H1 (cell line): ENCODE results near the gene RIPOR3. TPM values are rescaled to one million over a fixed set of nuclear protein-coding genes. Genes with fewer than 3 reads are reported as not detected.

Source experiments
- CTCF ChIA-PET: fragments of 300-600 bp; sonication (Branson Sonifier 250); formaldehyde crosslinking; loops from one replicate; lab custom pipeline; 2021; ENCODE audit not compliant: partially characterized antibody; lab: Charles Lee
- POLR2A ChIA-PET: fragments of 300-600 bp; sonication (Branson Sonifier 250); formaldehyde crosslinking; loops from one replicate; lab custom pipeline; 2021; ENCODE audit warnings: inconsistent platforms; ENCODE audit not compliant: partially characterized antibody; lab: Charles Lee
- DNase-seq, 2 experiments: peaks; one replicate each; pipeline versions ENCODE4 v3.0.0 to v3.0.0-alpha.2; 2010 to 2022; ENCODE audit warnings: low spot score in 2 of 2, low read depth in 1 of 2, mixed read lengths in 1 of 2
- FAIRE-seq: peaks from 2 replicates; lab custom pipeline; 2011; peaks lifted over from hg19 to GRCh38; lab: Jason Lieb, UNC
- H2AFZ ChIP-seq: 2 replicates; pipeline ENCODE4 v1.8.1; 2012; ENCODE audit warnings: low read length, inconsistent platforms
- H2AK5ac ChIP-seq: 2 replicates; pipeline ENCODE4 v1.6.1; 2013; ENCODE audit warnings: low read depth, low read length
- H2BK120ac ChIP-seq: replicated peaks from 2 replicates; pipeline ENCODE3; 2013; ENCODE audit warnings: low read depth, low read length, inconsistent platforms
- H2BK12ac ChIP-seq: 2 replicates; pipeline ENCODE4 v1.6.1; 2013; ENCODE audit warnings: low read depth, low read length
- H2BK15ac ChIP-seq: 2 replicates; pipeline ENCODE4 v1.6.1; 2013; ENCODE audit warnings: low read length
- H2BK20ac ChIP-seq: 2 replicates; pipeline ENCODE4 v1.6.1; 2013; ENCODE audit warnings: low read length
- H2BK5ac ChIP-seq: 2 replicates; pipeline ENCODE4 v1.6.1; 2013; ENCODE audit warnings: low read depth, low read length
- H3K14ac ChIP-seq: 2 replicates; pipeline ENCODE4 v1.6.1; 2013; ENCODE audit warnings: inconsistent platforms; ENCODE audit not compliant: insufficient read length
- H3K18ac ChIP-seq: 2 replicates; pipeline ENCODE4 v1.6.1; 2013; ENCODE audit warnings: low read length; ENCODE audit errors: extremely low read depth
- H3K23ac ChIP-seq: 2 replicates; pipeline ENCODE4 v1.6.1; 2013; ENCODE audit warnings: inconsistent platforms; ENCODE audit not compliant: insufficient read length
- H3K23me2 ChIP-seq: 2 replicates; pipeline ENCODE4 v1.6.1; 2013; ENCODE audit warnings: low read depth, low read length
- H3K27ac ChIP-seq: 2 replicates; pipeline ENCODE4 v1.6.1; 2011; ENCODE audit warnings: low read depth, low read length, inconsistent platforms
- H3K27me3 ChIP-seq, 4 experiments: replicated peaks in 1 of 4; 1 replicate in 1 of 4; 2 replicates in 3 of 4; pipeline versions ENCODE4 v1.6.1 to v1.8.1; 2011 to 2013; ENCODE audit warnings: low read length in 3 of 4, mild to moderate bottlenecking in 3 of 4, inconsistent platforms in 2 of 4, mixed read lengths in 2 of 4, moderate library complexity in 1 of 4; ENCODE audit not compliant: control insufficient read depth in 3 of 4, insufficient read depth in 3 of 4; ENCODE audit errors: extremely low read depth in 1 of 4
- H3K36me3 ChIP-seq, 4 experiments: 2 replicates each; pipeline versions ENCODE4 v1.6.1 to v1.8.1; 2011 to 2013; ENCODE audit warnings: mild to moderate bottlenecking in 4 of 4, low read length in 3 of 4, moderate library complexity in 2 of 4, control low read depth in 1 of 4, inconsistent platforms in 1 of 4; ENCODE audit not compliant: insufficient read depth in 4 of 4, control insufficient read depth in 2 of 4
- H3K4ac ChIP-seq: replicated peaks from 2 replicates; pipeline ENCODE3; 2013; ENCODE audit warnings: low read length, low read depth, mixed read lengths, inconsistent platforms; ENCODE audit not compliant: insufficient read length
- H3K4me1 ChIP-seq, 4 experiments: replicated peaks in 1 of 4; 1 replicate in 1 of 4; 2 replicates in 3 of 4; pipeline versions ENCODE4 v1.6.1 to v1.8.1; 2011 to 2013; ENCODE audit warnings: low read length in 3 of 4, inconsistent platforms in 2 of 4, mixed read lengths in 1 of 4; ENCODE audit not compliant: insufficient read depth in 4 of 4, control insufficient read depth in 3 of 4
- H3K4me2 ChIP-seq, 2 experiments: 2 replicates each; pipeline versions ENCODE4 v1.6.1 to v1.8.1; 2011 to 2013; ENCODE audit warnings: low read depth in 2 of 2, low read length in 2 of 2, control low read depth in 1 of 2, inconsistent platforms in 1 of 2, mild to moderate bottlenecking in 1 of 2; ENCODE audit not compliant: insufficient read depth in 1 of 2
- H3K4me3 ChIP-seq, 4 experiments: fragments of 200-600, 300-600 bp in 1 of 4; sonication (generic), shearing (Covaris generic), sonication (Bioruptor Twin) in 1 of 4; 2 replicates each; pipeline versions ENCODE4 v1.5.1 to v1.8.1; 2011 to 2016; ENCODE audit warnings: low read length in 4 of 4, low read depth in 3 of 4, control low read depth in 2 of 4, inconsistent platforms in 2 of 4, mild to moderate bottlenecking in 2 of 4, mixed read lengths in 1 of 4, moderate library complexity in 1 of 4; ENCODE audit not compliant: insufficient read depth in 2 of 4; ENCODE audit errors: extremely low read depth in 1 of 4
- H3K56ac ChIP-seq: replicated peaks from 2 replicates; pipeline ENCODE3; 2013; ENCODE audit warnings: low read depth, mild to moderate bottlenecking, mixed read lengths, low read length, inconsistent platforms; ENCODE audit not compliant: insufficient read length
- H3K79me1 ChIP-seq: 2 replicates; pipeline ENCODE4 v1.6.1; 2013; ENCODE audit warnings: low read depth, low read length, control low read depth
- H3K79me2 ChIP-seq, 2 experiments: 2 replicates each; pipeline versions ENCODE4 v1.6.1 to v1.8.1; 2012 to 2013; ENCODE audit warnings: low read length in 2 of 2, mild to moderate bottlenecking in 2 of 2, inconsistent platforms in 1 of 2; ENCODE audit not compliant: insufficient read depth in 2 of 2, control insufficient read depth in 1 of 2
- H3K9ac ChIP-seq, 4 experiments: replicated peaks in 1 of 4; 1 replicate in 1 of 4; 2 replicates in 3 of 4; pipeline versions ENCODE4 v1.6.1 to v1.8.1; 2011 to 2013; ENCODE audit warnings: low read depth in 3 of 4, low read length in 3 of 4, control low read depth in 2 of 4, mild to moderate bottlenecking in 2 of 4, moderate library complexity in 2 of 4, inconsistent platforms in 1 of 4; ENCODE audit errors: extremely low read depth in 1 of 4
- H3K9me3 ChIP-seq, 2 experiments: 2 replicates each; pipeline versions ENCODE4 v1.6.1 to v1.8.1; 2012 to 2013; ENCODE audit warnings: mild to moderate bottlenecking in 2 of 2, moderate library complexity in 2 of 2, control low read depth in 1 of 2, inconsistent platforms in 1 of 2, low read depth in 1 of 2, low read length in 1 of 2, mixed read lengths in 1 of 2; ENCODE audit not compliant: insufficient read depth in 2 of 2
- H4K20me1 ChIP-seq, 2 experiments: replicated peaks in 1 of 2; 2 replicates each; pipeline versions ENCODE3 to v1.8.1; 2011 to 2013; ENCODE audit warnings: inconsistent platforms in 2 of 2, low read length in 2 of 2, mild to moderate bottlenecking in 1 of 2; ENCODE audit not compliant: insufficient read depth in 2 of 2, control insufficient read depth in 1 of 2
- H4K5ac ChIP-seq: 2 replicates; pipeline ENCODE4 v1.6.1; 2013; ENCODE audit warnings: low read length, low read depth, mixed read lengths, inconsistent platforms; ENCODE audit not compliant: insufficient read length
- H4K8ac ChIP-seq: 2 replicates; pipeline ENCODE4 v1.8.0; 2013; ENCODE audit warnings: mild to moderate bottlenecking, moderate library complexity, low read length, inconsistent platforms; ENCODE audit not compliant: insufficient read depth; ENCODE audit errors: extremely low read depth
- H4K91ac ChIP-seq: replicated peaks from 2 replicates; pipeline ENCODE3; 2013; ENCODE audit warnings: low read length, mixed read lengths, inconsistent platforms; ENCODE audit not compliant: insufficient read length
- NRF1 ChIP-seq: IDR thresholded peaks from 2 replicates; pipeline ENCODE4 v1.6.1; 2011; ENCODE audit warnings: mild to moderate bottlenecking, low read depth, low read length, improper control_type of control experiment
- SP1 ChIP-seq: IDR thresholded peaks from 2 replicates; pipeline ENCODE4 v1.6.1; 2011; ENCODE audit warnings: low read depth, low read length
- WGBS, 2 experiments: shearing (Covaris generic) in 1 of 2; methylation state at CpG; one replicate each; pipeline versions ENCODE4 v1.1.6 to v1.1.7; 2013 to 2015; ENCODE audit warnings: low lambda C conversion rate in 2 of 2, mixed read lengths in 2 of 2, inconsistent platforms in 1 of 2, low coverage in 1 of 2, missing lambda C conversion rate in 1 of 2; ENCODE audit not compliant: insufficient replicate concordance in 2 of 2, insufficient coverage in 1 of 2, insufficient read length in 1 of 2; ENCODE audit errors: extremely low coverage in 1 of 2, missing lambda C conversion rate in 1 of 2; 5-methylcytosine and 5-hydroxymethylcytosine counted together
- polyA plus RNA-seq, 7 experiments: library from polyadenylated mRNA; depleted of rRNA in 3 of 7; stranded (reverse) in 5 of 7; unstranded in 2 of 7; fragments of >200 nt in 5 of 7; fragments of 200-250 nt in 2 of 7; gene quantifications; 1 replicate in 5 of 7; 2 replicates in 1 of 7; 4 replicates in 1 of 7; pipeline versions ENCODE4 v1.2.1 to v1.2.3, GENCODE V29; 2011 to 2013; ENCODE audit warnings: missing spikeins in 2 of 7, mixed read lengths in 2 of 7
- total RNA-seq: library from RNA; stranded (reverse); fragmentation: NEBNext Ultra II Directional; extraction: Animal tissue kit (Norgen Biotek cat#: 25700); gene quantifications from 2 replicates; pipeline ENCODE4 v1.2.1, GENCODE V29; 2021

RIPOR3 gene
- total and polyA plus RNA-seq, 2 of the 8 experiments (the other 6 are each of a cell fraction or from before 2014, with no cell fraction given), result 3.6 to 4.5 TPM

DNA sequence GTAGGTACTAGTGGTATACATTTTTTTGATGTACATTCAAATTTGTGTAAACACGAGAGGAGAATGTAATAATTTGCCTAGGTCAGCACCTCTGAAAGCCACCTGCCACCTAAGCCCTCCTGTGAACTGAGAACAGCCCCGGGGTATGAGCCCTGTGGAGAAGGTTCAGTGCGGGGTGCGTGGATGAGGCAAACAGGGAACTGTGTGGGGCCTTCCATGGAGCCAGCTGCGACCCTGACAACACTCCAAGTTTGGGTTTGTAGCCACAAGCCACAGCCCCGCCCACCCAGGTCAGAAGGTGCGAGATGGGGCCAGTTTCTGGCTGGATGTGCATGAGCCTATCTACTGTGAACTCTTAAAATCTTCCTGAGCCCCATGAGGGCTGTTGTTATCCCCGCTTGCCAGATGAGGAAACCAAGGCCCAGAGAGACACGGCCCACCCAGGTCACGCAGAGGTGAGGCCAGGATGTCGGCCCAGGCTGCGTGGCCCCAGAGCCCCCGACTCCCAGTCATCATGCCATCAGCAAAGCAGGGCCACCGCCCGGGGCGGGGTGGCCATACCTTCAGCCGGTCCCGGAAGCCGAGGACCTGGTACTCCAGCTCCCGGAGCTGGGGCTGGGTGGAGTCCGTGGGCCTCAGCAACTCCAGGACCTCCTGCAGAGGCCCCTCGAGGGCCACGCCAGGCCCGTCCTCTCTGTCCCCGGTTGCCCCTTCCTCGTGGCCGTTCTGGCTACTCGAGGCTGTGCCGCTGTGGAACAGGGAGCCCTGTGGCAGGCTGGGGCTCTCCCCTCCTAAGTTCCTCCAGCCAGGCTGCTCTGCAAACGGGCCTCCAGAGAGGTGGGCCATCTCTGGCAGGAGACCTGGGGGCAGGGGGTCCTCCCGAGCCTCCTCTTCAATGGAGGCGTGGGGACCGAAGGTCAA, 89.6 kb downstream of the RIPOR3 start:
- Histone ChIP-seq H2BK120ac (no peak overlapping the region), H4K20me1 (no peaks in the 10 kb centered on the region), H3K23ac (no peak overlapping the region), H2AFZ (no peak overlapping the region), H3K18ac (no peak overlapping the region), H2BK5ac (no peak overlapping the region), H2AK5ac (no peak overlapping the region), H2BK12ac (no peak overlapping the region), H3K9ac (no peak overlapping the region), H3K56ac (no peak overlapping the region), H3K23me2 (no peaks in the 10 kb centered on the region), H3K9me3 (no peaks in the 10 kb centered on the region), H4K8ac (no peak overlapping the region; the same call in 1 of the 2 replicates), H3K4me3 (no peak overlapping the region), H4K5ac (no peak overlapping the region), H3K36me3 (no peaks in the 10 kb centered on the region), H3K79me1 (no peaks in the 10 kb centered on the region), H2BK20ac (no peak overlapping the region), H4K91ac (no peak overlapping the region), H3K79me2 (no peaks in the 10 kb centered on the region), H3K4me2 (no peak overlapping the region), H3K14ac (no peak overlapping the region), H2BK15ac (no peak overlapping the region), H3K27ac (no peak overlapping the region), H3K27me3 (no peaks in the 10 kb centered on the region), H3K4me1 (0 out of 7 replicates have a peak, but pooled peaks cover 0 to under 1% (median 0%) of the 10 kb centered on the region in 4 experiments), H3K4ac (no peak overlapping the region)
- FAIRE-seq (no peak), DNase-seq (no peak)
- ChIA-PET POLR2A (no interaction called here), CTCF (interaction anchor here (1.6 kb wide), 1 partner anchor 34 kb away, joined by 4 read pairs; no protein-coding TSS in a partner anchor)
- TF ChIP-seq SP1, result no peak
- no peak for TF ChIP-seq NRF1
- WGBS, 2 experiments, result 92% methylated on average over 33 of the region's 33 CpGs; no CpG with 5 or more reads in 1 of the 2 experiments
